ENCODE data around the gene TTYH3.

TTYH3 gene

DNA sequence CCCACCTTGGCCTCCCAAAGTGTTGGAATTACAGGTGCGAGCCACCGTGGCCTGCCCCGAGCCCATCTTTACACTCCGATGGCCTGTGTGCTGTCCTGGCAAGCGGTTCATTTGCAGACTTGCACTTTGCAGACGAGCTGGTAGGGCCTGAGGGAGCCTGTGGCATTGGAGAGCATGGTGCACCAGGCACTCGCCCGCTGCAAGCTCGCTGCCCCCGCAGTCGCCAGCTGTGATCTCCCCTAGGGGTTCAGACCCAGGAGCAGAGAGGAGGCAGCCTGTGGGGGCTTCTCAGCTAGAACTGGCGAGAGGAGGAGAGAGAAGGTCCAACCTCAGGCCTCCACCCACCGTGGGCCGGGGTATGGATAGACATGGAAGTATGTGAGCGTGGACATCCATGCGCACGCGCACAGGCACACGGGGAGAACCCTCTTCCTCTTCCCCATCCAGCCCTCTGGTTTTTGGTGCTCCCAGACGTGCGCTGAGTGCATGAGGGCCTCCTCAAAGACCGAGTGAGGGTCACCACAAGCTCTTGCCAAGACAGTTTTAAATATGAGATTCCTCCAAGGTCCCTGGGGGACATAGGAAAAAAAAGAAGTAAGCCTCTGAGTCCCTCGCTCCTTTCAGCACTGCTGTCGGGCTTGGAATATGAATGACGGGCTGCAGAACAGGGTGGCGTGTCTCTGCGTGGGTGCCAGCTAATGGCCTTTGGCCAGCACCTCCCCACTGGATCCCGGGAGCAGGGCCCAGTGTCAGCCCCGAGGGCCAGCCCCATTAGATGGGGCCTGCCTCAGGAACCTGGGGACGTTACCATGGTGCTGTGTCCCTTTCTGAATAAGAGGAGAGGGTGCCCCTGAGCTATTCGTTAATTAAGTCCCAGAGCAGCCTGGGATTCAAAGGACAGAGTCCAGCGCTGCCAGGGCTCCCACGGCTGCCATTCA lies 15.1 kb upstream of the TTYH3 start:
- H3F3A ChIP-seq (ENCODE audit: control insufficient read depth, insufficient read depth), result peaks cover 8% of the 10 kb centered on the region
- H3K9me3 ChIP-seq (ENCODE audit: control insufficient read depth, insufficient read depth, low read length), result no peaks in the 10 kb centered on the region
- no peaks in the 10 kb centered on the region for H3K9me2 ChIP-seq (replicated peaks; ENCODE audit: control insufficient read depth, low read length)
- H3K4me3 ChIP-seq (ENCODE audit: low read length), result no peak overlapping the region
- no peak for TF ChIP-seq EZH2phosphoT487 (IDR thresholded peaks at IDR 0.05; ENCODE audit: borderline replicate concordance, low read length)
- TF ChIP-seq, protein P1, sequence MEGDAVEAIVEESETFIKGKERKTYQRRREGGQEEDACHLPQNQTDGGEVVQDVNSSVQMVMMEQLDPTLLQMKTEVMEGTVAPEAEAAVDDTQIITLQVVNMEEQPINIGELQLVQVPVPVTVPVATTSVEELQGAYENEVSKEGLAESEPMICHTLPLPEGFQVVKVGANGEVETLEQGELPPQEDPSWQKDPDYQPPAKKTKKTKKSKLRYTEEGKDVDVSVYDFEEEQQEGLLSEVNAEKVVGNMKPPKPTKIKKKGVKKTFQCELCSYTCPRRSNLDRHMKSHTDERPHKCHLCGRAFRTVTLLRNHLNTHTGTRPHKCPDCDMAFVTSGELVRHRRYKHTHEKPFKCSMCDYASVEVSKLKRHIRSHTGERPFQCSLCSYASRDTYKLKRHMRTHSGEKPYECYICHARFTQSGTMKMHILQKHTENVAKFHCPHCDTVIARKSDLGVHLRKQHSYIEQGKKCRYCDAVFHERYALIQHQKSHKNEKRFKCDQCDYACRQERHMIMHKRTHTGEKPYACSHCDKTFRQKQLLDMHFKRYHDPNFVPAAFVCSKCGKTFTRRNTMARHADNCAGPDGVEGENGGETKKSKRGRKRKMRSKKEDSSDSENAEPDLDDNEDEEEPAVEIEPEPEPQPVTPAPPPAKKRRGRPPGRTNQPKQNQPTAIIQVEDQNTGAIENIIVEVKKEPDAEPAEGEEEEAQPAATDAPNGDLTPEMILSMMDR (IDR thresholded peaks at IDR 0.05; ENCODE audit: low read depth, low read length, poor library complexity, severe bottlenecking), result no peak
- no peak overlapping the region for H3K4me2 ChIP-seq (ENCODE audit: low read length)
- H4K20me1 ChIP-seq (ENCODE audit: control insufficient read depth, insufficient read depth, low read depth, low read length), result no peaks in the 10 kb centered on the region
- no peaks in the 10 kb centered on the region for H3K79me2 ChIP-seq (ENCODE audit: control insufficient read depth, low read length)
- H3K4me1 ChIP-seq (ENCODE audit: control insufficient read depth, low read length), result peaks cover 54% of the 10 kb centered on the region
- no peaks in the 10 kb centered on the region for H3K36me3 ChIP-seq (ENCODE audit: control insufficient read depth, low read length)
- peaks cover 7% of the 10 kb centered on the region; the same call in 1 of the 2 replicates for H3K27me3 ChIP-seq (ENCODE audit: control insufficient read depth, low read length)
- H3K27ac ChIP-seq (ENCODE audit: low read depth, low read length), result no peak overlapping the region

DNA sequence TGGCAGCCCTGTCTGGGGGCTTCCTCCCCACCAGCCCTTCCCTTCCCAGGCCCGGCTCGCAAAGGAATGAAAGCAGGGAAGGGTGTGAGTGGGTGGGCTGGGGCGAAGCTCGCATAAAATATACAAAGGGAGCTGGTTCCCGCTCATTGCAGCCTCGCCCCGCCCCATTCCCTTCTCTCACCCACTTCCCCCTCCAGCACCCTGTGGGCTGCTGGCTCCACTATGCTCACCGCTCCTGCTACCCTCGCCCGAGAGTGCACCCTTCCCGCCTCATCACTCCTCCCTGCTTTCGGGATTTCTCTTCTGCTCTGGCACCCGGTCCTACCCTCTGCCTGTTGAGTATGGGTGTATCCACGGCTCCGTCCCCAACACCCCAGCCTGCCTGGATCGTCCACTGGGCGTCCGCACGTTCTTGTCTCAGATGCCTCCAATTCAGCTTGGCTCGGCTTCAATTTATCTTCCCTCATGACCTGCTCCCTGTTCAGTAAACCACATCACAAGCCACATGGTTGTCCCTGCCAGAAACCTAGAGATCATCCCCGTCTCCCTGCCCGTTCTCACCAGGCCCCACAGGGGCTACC lies 14.4 kb upstream of the TTYH3 start:
- H3K79me2 ChIP-seq (ENCODE audit: control insufficient read depth, low read length), result no peaks in the 10 kb centered on the region
- H3K9me2 ChIP-seq (replicated peaks; ENCODE audit: control insufficient read depth, low read length), result no peaks in the 10 kb centered on the region
- H3K9me3 ChIP-seq (ENCODE audit: control insufficient read depth, insufficient read depth, low read length), result no peaks in the 10 kb centered on the region
- H3K4me3 ChIP-seq (ENCODE audit: low read length), result no peak overlapping the region
- H3K27me3 ChIP-seq (ENCODE audit: control insufficient read depth, low read length), result peaks cover 7% of the 10 kb centered on the region; the same call in 1 of the 2 replicates
- H3K27ac ChIP-seq (ENCODE audit: low read depth, low read length), result no peak overlapping the region
- H3K36me3 ChIP-seq (ENCODE audit: control insufficient read depth, low read length), result no peaks in the 10 kb centered on the region
- H3K4me2 ChIP-seq (ENCODE audit: low read length), result no peak overlapping the region
- no peaks in the 10 kb centered on the region for H4K20me1 ChIP-seq (ENCODE audit: control insufficient read depth, insufficient read depth, low read depth, low read length)
- H3F3A ChIP-seq (ENCODE audit: control insufficient read depth, insufficient read depth), result peaks cover 8% of the 10 kb centered on the region
- TF ChIP-seq EZH2phosphoT487 (IDR thresholded peaks at IDR 0.05; ENCODE audit: borderline replicate concordance, low read length), result no peak
- TF ChIP-seq, protein P1 (IDR thresholded peaks at IDR 0.05; ENCODE audit: low read depth, low read length, poor library complexity, severe bottlenecking), result no peak
- H3K4me1 ChIP-seq (ENCODE audit: control insufficient read depth, low read length), result peaks cover 55% of the 10 kb centered on the region

- no peaks in the 10 kb centered on the region for H3K79me2 ChIP-seq (ENCODE audit: control insufficient read depth, low read length)
- peaks cover 46% of the 10 kb centered on the region for H3K4me1 ChIP-seq (ENCODE audit: control insufficient read depth, low read length)
- no peaks in the 10 kb centered on the region for H4K20me1 ChIP-seq (ENCODE audit: control insufficient read depth, insufficient read depth, low read depth, low read length)
- H3K27ac ChIP-seq (ENCODE audit: low read depth, low read length), result no peak overlapping the region
- TF ChIP-seq, protein P1 (IDR thresholded peaks at IDR 0.05; ENCODE audit: low read depth, low read length, poor library complexity, severe bottlenecking), result no peak
- TF ChIP-seq EZH2phosphoT487 (IDR thresholded peaks at IDR 0.05; ENCODE audit: borderline replicate concordance, low read length), result no peak
- no peak overlapping the region for H3K4me3 ChIP-seq (ENCODE audit: low read length)
- no peaks in the 10 kb centered on the region for H3K9me3 ChIP-seq (ENCODE audit: control insufficient read depth, insufficient read depth, low read length)
- peaks cover 6% of the 10 kb centered on the region for H3F3A ChIP-seq (ENCODE audit: control insufficient read depth, insufficient read depth)
- no peaks in the 10 kb centered on the region for H3K36me3 ChIP-seq (ENCODE audit: control insufficient read depth, low read length)
- H3K9me2 ChIP-seq (replicated peaks; ENCODE audit: control insufficient read depth, low read length), result no peaks in the 10 kb centered on the region
- no peak overlapping the region for H3K4me2 ChIP-seq (ENCODE audit: low read length)
- peaks cover 4% of the 10 kb centered on the region for H3K27me3 ChIP-seq (ENCODE audit: control insufficient read depth, low read length)
These were observed 12.7 kb upstream of the TTYH3 start for GRCh38 chr7:2619116-2619515.

Data from DOHH2 (cell line).